ENCODE results near the gene MPEG1.

The MPEG1 gene

DNA sequence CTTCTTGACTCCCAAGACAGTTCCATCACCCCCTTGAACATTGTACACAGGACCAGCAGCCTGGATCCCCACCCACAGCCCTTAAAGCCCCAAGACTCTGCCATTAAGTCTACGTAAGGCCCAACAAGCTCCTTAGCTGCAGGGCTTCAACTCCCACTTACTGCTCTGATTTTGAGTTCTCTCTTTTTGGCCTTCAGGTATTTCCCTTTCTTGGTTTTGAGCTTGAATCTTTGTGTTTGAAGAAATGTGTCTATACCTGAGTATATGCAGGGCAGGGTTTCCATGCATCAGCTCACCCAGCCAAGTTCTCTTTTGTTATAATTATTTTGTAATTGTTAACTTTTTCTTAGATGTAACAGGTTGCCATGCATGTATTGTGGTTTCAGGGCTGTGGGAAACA, 10.4 kb upstream of the MPEG1 start:
- DNase-seq: no peak
- H3K27me3 ChIP-seq (replicated peaks; ENCODE audit: insufficient read depth, low read length): no peaks in the 10 kb centered on the region
- H3K9ac ChIP-seq (ENCODE audit: low read length): no peak overlapping the region
- no peak overlapping the region for H3K4me2 ChIP-seq (ENCODE audit: low read depth, low read length)
- no peaks in the 10 kb centered on the region for H3K36me3 ChIP-seq (replicated peaks; ENCODE audit: insufficient read depth, low read length)
- no peaks in the 10 kb centered on the region for H3F3A ChIP-seq (ENCODE audit: insufficient read depth, low read length)
- H3K9me2 ChIP-seq (replicated peaks; ENCODE audit: insufficient read depth, low read length): no peaks in the 10 kb centered on the region
- no peaks in the 10 kb centered on the region for H3K79me2 ChIP-seq (ENCODE audit: low read length)
- peaks cover 4% of the 10 kb centered on the region; the same call in 1 of the 2 replicates for H3K4me1 ChIP-seq (ENCODE audit: low read length)
- no peak overlapping the region for H2AFZ ChIP-seq (ENCODE audit: low read length)
- no peaks in the 10 kb centered on the region for H4K20me1 ChIP-seq (ENCODE audit: insufficient read depth, low read length)
- TF ChIP-seq EZH2 (optimal IDR thresholded peaks at IDR 0.05; ENCODE audit: low read depth, low read length): no peak
- TF ChIP-seq CTCF (IDR thresholded peaks at IDR 0.05; ENCODE audit: low read length): no peak
- TF ChIP-seq EZH2phosphoT487 (IDR thresholded peaks at IDR 0.05; ENCODE audit: low read length): no peak
- H3K4me3 ChIP-seq (ENCODE audit: low read length): no peak overlapping the region
- no peaks in the 10 kb centered on the region for H3K9me3 ChIP-seq (replicated peaks; ENCODE audit: insufficient read depth, low read length)
- H3K27ac ChIP-seq (ENCODE audit: low read length): no peak overlapping the region

DNA sequence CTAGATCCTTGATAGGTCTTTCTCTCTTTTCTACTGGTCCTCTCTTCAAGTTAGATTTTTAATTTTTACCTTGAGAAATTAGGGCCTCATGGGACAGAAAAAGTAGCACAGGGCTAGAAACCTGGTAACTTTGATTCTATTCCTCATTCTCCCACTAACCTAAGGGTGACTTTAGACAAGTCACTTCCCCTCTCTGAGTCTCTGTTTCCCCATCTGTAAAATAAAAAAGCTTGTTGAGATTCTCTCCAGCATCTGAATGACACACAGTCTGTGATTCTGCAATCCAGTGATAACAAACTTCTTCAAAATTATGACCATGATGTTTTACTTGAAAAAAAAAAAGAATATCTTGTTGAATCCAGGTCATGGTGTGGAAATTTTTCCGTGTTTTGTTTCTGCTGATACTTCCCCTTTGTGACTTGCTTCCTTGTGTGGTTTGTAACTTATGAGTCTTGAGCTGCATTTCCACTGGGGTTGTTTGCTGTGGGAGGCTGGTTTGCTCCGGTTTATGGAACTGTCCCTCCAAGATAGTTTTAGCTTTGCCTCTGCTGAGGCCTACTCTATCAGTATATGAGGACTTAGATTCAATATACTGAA, 9.8 kb upstream of the MPEG1 start:
- Histone ChIP-seq H3K79me2 (ENCODE audit: low read length) (no peaks in the 10 kb centered on the region), H3K4me3 (ENCODE audit: low read length) (no peak overlapping the region), H4K20me1 (ENCODE audit: insufficient read depth, low read length) (no peaks in the 10 kb centered on the region), H3K9me3 (replicated peaks; ENCODE audit: insufficient read depth, low read length) (no peaks in the 10 kb centered on the region), H3K27ac (ENCODE audit: low read length) (no peak overlapping the region), H3K27me3 (replicated peaks; ENCODE audit: insufficient read depth, low read length) (no peaks in the 10 kb centered on the region), H3F3A (ENCODE audit: insufficient read depth, low read length) (no peaks in the 10 kb centered on the region; the same call in 1 of the 2 replicates), H3K4me2 (ENCODE audit: low read depth, low read length) (no peak overlapping the region), H3K9me2 (replicated peaks; ENCODE audit: insufficient read depth, low read length) (no peaks in the 10 kb centered on the region), H3K36me3 (replicated peaks; ENCODE audit: insufficient read depth, low read length) (no peaks in the 10 kb centered on the region), H3K4me1 (ENCODE audit: low read length) (peaks cover 5% of the 10 kb centered on the region), H2AFZ (ENCODE audit: low read length) (no peak overlapping the region), H3K9ac (ENCODE audit: low read length) (no peak overlapping the region)
- TF ChIP-seq EZH2 (optimal IDR thresholded peaks at IDR 0.05; ENCODE audit: low read depth, low read length) (no peak), CTCF (IDR thresholded peaks at IDR 0.05; ENCODE audit: low read length) (no peak)
- no peak for DNase-seq

DNA sequence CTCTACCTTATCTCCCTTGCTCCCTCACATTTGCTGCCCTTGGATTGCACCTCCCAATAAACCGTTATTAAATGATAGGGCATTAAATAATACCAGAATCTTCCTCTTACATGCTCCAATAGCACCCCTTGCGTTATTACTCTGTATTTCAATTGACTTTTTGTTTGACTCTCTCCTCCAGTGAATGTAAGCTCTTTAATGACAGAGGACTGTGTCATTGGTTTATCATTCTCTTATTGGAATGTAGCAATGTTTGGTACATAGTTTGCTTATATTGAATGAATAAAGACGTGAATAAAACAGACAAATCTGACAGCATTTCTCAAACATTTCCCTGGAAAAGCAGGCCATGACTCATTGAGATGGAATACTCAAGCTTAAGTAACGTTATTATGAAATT, 8.7 kb upstream of the MPEG1 start:
- Histone ChIP-seq H3F3A (ENCODE audit: insufficient read depth, low read length) (peaks cover 3% of the 10 kb centered on the region), H3K9ac (ENCODE audit: low read length) (no peak overlapping the region), H3K4me1 (ENCODE audit: low read length) (peaks cover 12% of the 10 kb centered on the region), H3K9me2 (replicated peaks; ENCODE audit: insufficient read depth, low read length) (no peaks in the 10 kb centered on the region), H3K36me3 (replicated peaks; ENCODE audit: insufficient read depth, low read length) (no peaks in the 10 kb centered on the region), H3K27ac (ENCODE audit: low read length) (no peak overlapping the region), H4K20me1 (ENCODE audit: insufficient read depth, low read length) (no peaks in the 10 kb centered on the region), H2AFZ (ENCODE audit: low read length) (no peak overlapping the region), H3K9me3 (replicated peaks; ENCODE audit: insufficient read depth, low read length) (no peaks in the 10 kb centered on the region), H3K79me2 (ENCODE audit: low read length) (no peaks in the 10 kb centered on the region), H3K27me3 (replicated peaks; ENCODE audit: insufficient read depth, low read length) (no peaks in the 10 kb centered on the region), H3K4me2 (ENCODE audit: low read depth, low read length) (no peak overlapping the region), H3K4me3 (ENCODE audit: low read length) (no peak overlapping the region)
- DNase-seq: no peak
- TF ChIP-seq EZH2phosphoT487 (IDR thresholded peaks at IDR 0.05; ENCODE audit: low read length) (no peak), EZH2 (optimal IDR thresholded peaks at IDR 0.05; ENCODE audit: low read depth, low read length) (no peak), CTCF (IDR thresholded peaks at IDR 0.05; ENCODE audit: low read length) (no peak)

Measured in MM.1S (cell line).